Neural cell (in vitro differentiated cells): ENCODE measurements around the gene H1-8. TPM values are rescaled to one million over a fixed set of nuclear protein-coding genes. Genes with fewer than 3 reads are reported as not detected.

Source experiments
- H2AFZ ChIP-seq: fragments of 200-600, 300-800 bp; sonication (generic), shearing (Covaris generic); 2 replicates; pipeline ENCODE4 v1.6.0; 2014; ENCODE audit warnings: low read depth, mild to moderate bottlenecking, antibody characterized with exemption, low read length, moderate library complexity
- H3F3A ChIP-seq: fragments of 200-600 bp; shearing (Covaris generic); 2 replicates; pipeline ENCODE4 v1.6.1; 2016; ENCODE audit warnings: mild to moderate bottlenecking, moderate library complexity, mixed read lengths, antibody characterized with exemption, low read length; ENCODE audit not compliant: insufficient read depth, poor library complexity, severe bottlenecking
- H3K27ac ChIP-seq: fragments of 200-600, 300-800 bp; sonication (generic), shearing (Covaris generic); 2 replicates; pipeline ENCODE4 v1.5.1; 2014; ENCODE audit warnings: mild to moderate bottlenecking, low read length, moderate library complexity
- H3K27me3 ChIP-seq: fragments of 300-800, 200-600 bp; sonication (generic), shearing (Covaris generic); 2 replicates; pipeline ENCODE4 v1.6.0; 2014; ENCODE audit warnings: mild to moderate bottlenecking, low read depth, low read length, moderate library complexity; ENCODE audit not compliant: insufficient read depth
- H3K36me3 ChIP-seq: fragments of 300-800, 200-600 bp; sonication (generic), shearing (Covaris generic); 2 replicates; pipeline ENCODE4 v1.5.1; 2014; ENCODE audit warnings: mild to moderate bottlenecking, antibody characterized with exemption, low read length, moderate library complexity; ENCODE audit not compliant: insufficient read depth
- H3K4me2 ChIP-seq: fragments of 300-800, 200-600 bp; sonication (generic), shearing (Covaris generic); 2 replicates; pipeline ENCODE4 v1.6.0; 2014; ENCODE audit warnings: mild to moderate bottlenecking, low read length
- H3K4me3 ChIP-seq: fragments of 300-800, 200-600 bp; sonication (generic), shearing (Covaris generic); 2 replicates; pipeline ENCODE4 v1.5.1; 2014; ENCODE audit warnings: mild to moderate bottlenecking, low read length, moderate library complexity
- H3K79me2 ChIP-seq: fragments of 200-600 bp; shearing (Covaris generic); replicated peaks from 2 replicates; pipeline ENCODE4 v1.6.0; 2014; ENCODE audit warnings: mild to moderate bottlenecking, low read length, moderate library complexity; ENCODE audit not compliant: insufficient read depth
- H3K9ac ChIP-seq: fragments of 300-800, 200-600 bp; sonication (generic), shearing (Covaris generic); 2 replicates; pipeline ENCODE4 v1.6.1; 2016; ENCODE audit warnings: mild to moderate bottlenecking, low read length, mixed read lengths
- H3K9me2 ChIP-seq: fragments of 200-600 bp; shearing (Covaris generic); 2 replicates; pipeline ENCODE4 v1.6.1; 2016; ENCODE audit warnings: mild to moderate bottlenecking, low read length, mixed read lengths; ENCODE audit not compliant: insufficient read depth
- H3K9me3 ChIP-seq: fragments of 200-600, 300-800 bp; sonication (generic), shearing (Covaris generic); 2 replicates; pipeline ENCODE4 v1.6.1; 2016; ENCODE audit warnings: mild to moderate bottlenecking, mixed run types, low read length, moderate library complexity, mixed read lengths
- H4K20me1 ChIP-seq: fragments of 200-600 bp; shearing (Covaris generic); 2 replicates; pipeline ENCODE4 v1.6.1; 2016; ENCODE audit warnings: mild to moderate bottlenecking, mixed run types; ENCODE audit not compliant: insufficient read depth
- EP300 ChIP-seq: fragments of 450-650 bp; conservative IDR thresholded peaks from 2 replicates; pipeline ENCODE4 v1.6.1; 2014; ENCODE audit warnings: antibody characterized with exemption, mild to moderate bottlenecking, moderate library complexity; ENCODE audit not compliant: poor library complexity, severe bottlenecking
- EZH2 ChIP-seq: fragments of 200-600, 300-800 bp; shearing (Covaris generic), sonication (generic); IDR thresholded peaks from 2 replicates; pipeline ENCODE4 v1.6.1; 2014; ENCODE audit warnings: antibody characterized with exemption, low read length, borderline replicate concordance, mild to moderate bottlenecking; ENCODE audit not compliant: insufficient read depth, poor library complexity, severe bottlenecking
- MXI1 ChIP-seq: fragments of 450-650 bp; conservative IDR thresholded peaks from 2 replicates; pipeline ENCODE4 v1.6.1; 2014; ENCODE audit warnings: antibody characterized with exemption, mild to moderate bottlenecking; ENCODE audit not compliant: poor library complexity, severe bottlenecking
- POLR2AphosphoS5 ChIP-seq: IDR thresholded peaks from 2 replicates; pipeline ENCODE4 v1.6.1; 2012
- RAD21 ChIP-seq: fragments of 450-650 bp; conservative IDR thresholded peaks from 2 replicates; pipeline ENCODE4 v1.6.1; 2014; ENCODE audit warnings: antibody characterized with exemption, mild to moderate bottlenecking, moderate library complexity
- REST ChIP-seq: IDR thresholded peaks from 2 replicates; pipeline ENCODE4 v1.6.1; 2012; ENCODE audit warnings: borderline replicate concordance
- SMC3 ChIP-seq: fragments of 450-650 bp; conservative IDR thresholded peaks from 2 replicates; pipeline ENCODE4 v1.6.1; 2014; ENCODE audit warnings: antibody characterized with exemption, mild to moderate bottlenecking, moderate library complexity; ENCODE audit not compliant: poor library complexity
- TAF1 ChIP-seq: IDR thresholded peaks from 2 replicates; pipeline ENCODE4 v1.6.1; 2012; ENCODE audit warnings: low read depth
- polyA plus RNA-seq: library from polyadenylated mRNA; depleted of rRNA; stranded (reverse); fragments of >200 nt; gene quantifications from 2 replicates; pipeline ENCODE4 v1.2.3, GENCODE V29; 2014
- TF ChIP-seq, protein P1 (sequence below): fragments of 450-650 bp; IDR thresholded peaks from 2 replicates; pipeline ENCODE4 v1.5.1; 2014; ENCODE audit warnings: antibody characterized with exemption, mild to moderate bottlenecking, moderate library complexity; ENCODE audit not compliant: poor library complexity, severe bottlenecking

The H1-8 gene
- polyA plus RNA-seq, 1 donor from 2014 or later = not detected

DNA sequence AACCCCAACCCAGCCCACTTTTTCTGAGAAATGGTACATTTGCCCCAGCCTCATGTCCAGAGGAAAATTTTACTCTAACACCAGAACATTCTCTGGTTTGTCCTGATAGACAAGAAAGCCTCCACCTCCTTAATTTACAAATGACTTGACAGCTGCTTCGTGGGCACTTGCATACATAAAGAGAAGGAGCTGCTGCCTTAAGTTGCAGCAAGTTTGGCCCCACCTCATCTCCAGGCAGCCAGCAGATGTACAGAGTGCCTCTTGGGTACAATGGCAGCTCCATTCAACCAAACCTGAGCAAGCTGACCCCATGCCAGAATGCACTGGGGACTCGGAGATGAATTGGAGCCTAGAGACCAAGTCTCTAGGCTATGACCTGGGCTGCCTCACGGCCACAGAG lies 6.2 kb upstream of the H1-8 start:
- no peaks in the 10 kb centered on the region for H3K27me3 ChIP-seq
- no peaks in the 10 kb centered on the region for H3F3A ChIP-seq
- H3K36me3 ChIP-seq = no peaks in the 10 kb centered on the region
- H3K79me2 ChIP-seq = no peaks in the 10 kb centered on the region
- H3K4me2 ChIP-seq = no peak overlapping the region
- no peak overlapping the region for H3K9ac ChIP-seq
- no peak overlapping the region for H3K27ac ChIP-seq
- no peaks in the 10 kb centered on the region for H3K9me3 ChIP-seq
- H3K9me2 ChIP-seq = no peaks in the 10 kb centered on the region
- H2AFZ ChIP-seq = no peak overlapping the region
- H4K20me1 ChIP-seq = no peaks in the 10 kb centered on the region
- TF ChIP-seq REST = no peak
- TF ChIP-seq, protein P1, sequence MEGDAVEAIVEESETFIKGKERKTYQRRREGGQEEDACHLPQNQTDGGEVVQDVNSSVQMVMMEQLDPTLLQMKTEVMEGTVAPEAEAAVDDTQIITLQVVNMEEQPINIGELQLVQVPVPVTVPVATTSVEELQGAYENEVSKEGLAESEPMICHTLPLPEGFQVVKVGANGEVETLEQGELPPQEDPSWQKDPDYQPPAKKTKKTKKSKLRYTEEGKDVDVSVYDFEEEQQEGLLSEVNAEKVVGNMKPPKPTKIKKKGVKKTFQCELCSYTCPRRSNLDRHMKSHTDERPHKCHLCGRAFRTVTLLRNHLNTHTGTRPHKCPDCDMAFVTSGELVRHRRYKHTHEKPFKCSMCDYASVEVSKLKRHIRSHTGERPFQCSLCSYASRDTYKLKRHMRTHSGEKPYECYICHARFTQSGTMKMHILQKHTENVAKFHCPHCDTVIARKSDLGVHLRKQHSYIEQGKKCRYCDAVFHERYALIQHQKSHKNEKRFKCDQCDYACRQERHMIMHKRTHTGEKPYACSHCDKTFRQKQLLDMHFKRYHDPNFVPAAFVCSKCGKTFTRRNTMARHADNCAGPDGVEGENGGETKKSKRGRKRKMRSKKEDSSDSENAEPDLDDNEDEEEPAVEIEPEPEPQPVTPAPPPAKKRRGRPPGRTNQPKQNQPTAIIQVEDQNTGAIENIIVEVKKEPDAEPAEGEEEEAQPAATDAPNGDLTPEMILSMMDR = no peak
- TF ChIP-seq SMC3 = no peak
- no peak for TF ChIP-seq RAD21
- TF ChIP-seq TAF1 = no peak
- TF ChIP-seq MXI1 = no peak
- H3K4me3 ChIP-seq = no peak overlapping the region

- Histone ChIP-seq H3K27ac (no peak overlapping the region), H4K20me1 (no peaks in the 10 kb centered on the region), H3K9me3 (no peaks in the 10 kb centered on the region), H2AFZ (no peak overlapping the region), H3K79me2 (no peaks in the 10 kb centered on the region), H3F3A (no peaks in the 10 kb centered on the region), H3K4me2 (no peak overlapping the region), H3K9ac (no peak overlapping the region), H3K4me3 (no peak overlapping the region), H3K9me2 (no peaks in the 10 kb centered on the region), H3K27me3 (no peaks in the 10 kb centered on the region), H3K36me3 (no peaks in the 10 kb centered on the region)
- no peak for TF ChIP-seq EZH2
- TF ChIP-seq RAD21 = no peak
- TF ChIP-seq, protein P1 = no peak
- no peak for TF ChIP-seq POLR2AphosphoS5
- TF ChIP-seq SMC3 = no peak
- TF ChIP-seq TAF1 = no peak
- no peak for TF ChIP-seq REST
- TF ChIP-seq MXI1 = no peak
- no peak for TF ChIP-seq EP300
Observed at GRCh38 chr3:129539206-129539605, 3.8 kb upstream of the H1-8 start.
